Activated CD4-positive, alpha-beta T cell treated with anti-CD3 and anti-CD28 coated beads, Interleukin-2, Interleukin-4, amounts not matched to agents 100 ng/mL and 50 ng/mL, durations not matched to agents 16 hours and 8 hours (primary cell): ENCODE results near the gene ZNF100.
"Not testable (repeated sequence)": the region's sequence is repeated elsewhere in the genome, so short reads cannot be mapped to it uniquely, and the experiment has no call there.

ENCODE experiments used
- DNase-seq: peaks from one replicate; pipeline ENCODE4 v3.0.0-alpha.2; 2020; ENCODE audit warnings: low spot score

The ZNF100 gene

GRCh38 chr19:21767065-21767800, at the start of gene ZNF100:
TSS of gene ZNF100 (minus strand) at chr19:21767579. CDS start at chr19:21767429, 150 bp downstream.
- DNase-seq, result peak; percentile 90

- no peak for DNase-seq
These were observed 45.1 kb upstream of the ZNF100 start for GRCh38 chr19:21812448-21812847.

- DNase-seq, result not testable (repeated sequence)
These were observed 41.1 kb upstream of the ZNF100 start for GRCh38 chr19:21808400-21809000.

GRCh38 chr19:21789466-21790085, 22.2 kb upstream of the ZNF100 start:
- DNase-seq, result no peak

- DNase-seq, result no peak
These were observed 19.6 kb upstream of the ZNF100 start for GRCh38 chr19:21786936-21787335.

GRCh38 chr19:21775792-21776191, 8.4 kb upstream of the ZNF100 start:
- DNase-seq, result not testable (repeated sequence)

- not testable (repeated sequence) for DNase-seq
These were observed 694 bp downstream of the ZNF100 start for GRCh38 chr19:21766705-21767064.

- DNase-seq, result peak; percentile 8
These were observed 2.2 kb downstream of the ZNF100 start for GRCh38 chr19:21765151-21765550.

DNA sequence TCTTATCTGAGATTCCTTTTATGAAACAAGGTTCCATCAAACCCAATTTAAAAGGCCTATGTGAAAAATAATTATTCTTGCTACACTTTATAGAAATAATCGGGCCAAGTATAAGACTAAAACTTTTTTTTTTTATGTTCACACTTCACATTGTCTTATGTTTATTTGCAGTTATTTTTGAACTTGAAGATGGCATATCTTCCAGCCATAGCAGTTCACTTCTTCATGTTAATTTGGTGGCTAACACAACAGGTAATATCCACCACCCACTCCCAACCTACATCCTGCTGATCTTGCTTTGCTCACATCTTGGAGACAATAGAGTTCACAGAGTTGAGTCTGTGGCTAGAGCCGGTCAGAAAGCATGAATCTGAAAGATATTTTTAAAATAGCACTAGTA, 5.8 kb downstream of the ZNF100 start:
- DNase-seq, result not testable (repeated sequence)

GRCh38 chr19:21758296-21758695, 9.1 kb downstream of the ZNF100 start:
- no peak for DNase-seq

DNA sequence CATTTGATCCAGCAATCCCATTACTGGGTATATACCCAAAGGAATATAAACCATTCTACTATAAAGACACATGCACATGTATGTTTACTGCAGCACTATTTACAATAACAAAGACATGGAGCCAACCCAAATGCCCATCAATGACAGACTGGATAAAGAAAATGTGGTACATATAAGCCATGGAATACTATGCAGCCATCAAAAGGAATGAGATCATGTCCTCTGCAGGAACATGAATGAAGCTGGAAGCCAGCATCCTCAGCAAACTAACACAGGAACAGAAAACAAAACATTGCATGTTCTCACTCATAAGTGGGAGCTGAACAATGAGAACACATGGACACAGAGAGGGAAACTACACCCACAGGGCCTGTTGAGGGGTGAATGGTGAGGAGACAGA, 11.8 kb downstream of the ZNF100 start:
- DNase-seq, result not testable (repeated sequence)

GRCh38 chr19:21751384-21751783, 16.0 kb downstream of the ZNF100 start:
- no peak for DNase-seq

DNA sequence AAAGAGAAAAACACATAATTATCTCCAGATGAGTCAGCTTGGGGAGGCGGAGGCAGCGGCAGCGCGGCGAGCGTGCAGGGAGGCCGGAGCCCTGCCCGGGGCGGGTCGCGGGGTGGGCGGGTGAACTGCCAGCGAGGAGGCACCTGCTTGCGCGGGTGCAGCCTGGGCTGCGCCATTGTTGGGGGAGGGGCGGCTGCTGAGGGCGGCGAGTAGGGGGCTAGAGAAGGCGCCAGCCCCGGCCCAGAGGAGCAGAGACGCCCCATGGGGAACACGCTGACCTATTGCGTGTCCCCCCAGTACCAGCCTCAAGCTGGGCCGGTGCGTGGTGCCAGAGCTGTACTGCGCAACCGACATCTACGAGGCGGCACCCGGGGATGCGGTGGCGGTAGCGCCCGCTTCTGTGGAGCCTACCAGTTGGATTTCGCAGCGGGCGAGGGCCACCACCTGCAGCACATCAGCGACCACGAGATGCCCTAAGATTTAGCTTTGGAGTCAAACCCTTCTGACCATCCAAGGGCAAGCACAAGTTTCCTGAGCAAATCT, 16.7 kb downstream of the ZNF100 start:
- DNase-seq, result no peak

GRCh38 chr19:21749090-21749489, 18.3 kb downstream of the ZNF100 start:
- DNase-seq, result peak; percentile 25

- DNase-seq, result no peak
These were observed 19.3 kb downstream of the ZNF100 start for GRCh38 chr19:21748088-21748487.

GRCh38 chr19:21740559-21740958, 26.8 kb downstream of the ZNF100 start:
- DNase-seq, result no peak

DNA sequence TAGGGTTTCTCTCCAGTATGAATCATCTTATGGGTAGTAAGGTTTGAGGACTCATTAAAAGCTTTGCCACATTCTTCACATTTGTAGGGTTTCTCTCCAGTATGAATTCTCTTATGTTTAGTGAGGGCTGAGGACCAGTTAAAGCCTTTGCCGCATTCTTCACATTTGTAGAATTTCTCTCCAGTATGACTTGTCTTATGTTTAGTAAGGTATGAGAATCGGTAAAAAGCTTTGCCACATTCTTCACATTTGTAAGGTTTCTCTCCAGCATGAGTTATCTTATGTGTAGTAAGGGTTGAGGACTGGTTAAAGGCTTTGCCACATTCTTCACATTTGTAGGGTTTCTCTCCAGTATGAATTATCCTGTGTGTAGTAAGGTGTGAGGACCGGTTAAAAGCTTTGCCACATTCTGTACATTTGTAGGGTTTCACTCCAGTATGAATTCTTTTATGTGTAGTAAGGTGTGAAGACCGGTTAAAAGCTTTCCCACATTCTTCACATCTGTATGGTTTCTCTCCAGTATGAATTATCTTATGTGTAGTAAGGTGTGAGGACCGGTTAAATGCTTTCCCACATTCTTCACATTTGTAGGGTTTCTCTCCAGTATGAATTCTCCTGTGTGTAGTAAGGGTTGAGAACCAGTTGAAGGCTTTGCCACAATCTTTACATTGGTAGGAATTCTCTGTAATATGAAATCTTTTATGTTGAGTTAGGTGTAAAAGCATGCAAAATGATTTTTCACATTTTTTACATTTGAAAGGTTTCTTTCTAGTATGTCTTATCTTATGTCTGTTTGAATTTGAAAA, 40.2 kb downstream of the ZNF100 start:
- DNase-seq, result not testable (repeated sequence)

GRCh38 chr19:21713761-21714160, 53.6 kb downstream of the ZNF100 start:
- no peak for DNase-seq

GRCh38 chr19:21709464-21709863, 57.9 kb downstream of the ZNF100 start:
- no peak for DNase-seq

- not testable (repeated sequence) for DNase-seq
These were observed 59.5 kb downstream of the ZNF100 start for GRCh38 chr19:21707878-21708277.

GRCh38 chr19:21707065-21707464, 60.3 kb downstream of the ZNF100 start:
- DNase-seq, result no peak

- no peak for DNase-seq
These were observed 62.0 kb downstream of the ZNF100 start for GRCh38 chr19:21705393-21705792.
